Keratinocyte (primary cell): Measurements from ENCODE around the gene MOB1B. TPM values are rescaled to one million over a fixed set of nuclear protein-coding genes. Genes with fewer than 3 reads are reported as not detected.

Experiments
- DNase-seq: peaks from one replicate; pipeline ENCODE4 v3.0.0-alpha.2; 2011; ENCODE audit warnings: low read depth, missing footprints, low spot score
- FAIRE-seq: peaks from 2 replicates; lab custom pipeline; 2011; peaks lifted over from hg19 to GRCh38; lab: Jason Lieb, UNC
- H2AFZ ChIP-seq: 2 replicates; pipeline ENCODE4 v1.6.0; 2012; ENCODE audit warnings: low read length, control low read depth, inconsistent platforms; ENCODE audit not compliant: control insufficient read depth
- H3K27ac ChIP-seq: 2 replicates; pipeline ENCODE4 v1.5.1; 2011; ENCODE audit warnings: low read length; ENCODE audit not compliant: control insufficient read depth, insufficient read depth
- H3K27me3 ChIP-seq: 3 replicates; pipeline ENCODE4 v1.6.0; 2011; ENCODE audit warnings: low read length; ENCODE audit not compliant: control insufficient read depth, insufficient read depth; ENCODE audit errors: extremely low read depth
- H3K36me3 ChIP-seq, 2 experiments: 2 replicates in 1 of 2; 3 replicates in 1 of 2; pipeline ENCODE4 v1.5.1; 2011; ENCODE audit warnings: low read length in 2 of 2, mild to moderate bottlenecking in 1 of 2; ENCODE audit not compliant: control insufficient read depth in 2 of 2, insufficient read depth in 2 of 2; ENCODE audit errors: extremely low read depth in 1 of 2
- H3K4me1 ChIP-seq: 3 replicates; pipeline ENCODE4 v1.5.1; 2011; ENCODE audit warnings: low read length; ENCODE audit not compliant: control insufficient read depth, insufficient read depth; ENCODE audit errors: extremely low read depth
- H3K4me2 ChIP-seq: 3 replicates; pipeline ENCODE4 v1.6.0; 2011; ENCODE audit warnings: low read depth, low read length; ENCODE audit not compliant: control insufficient read depth, insufficient read depth; ENCODE audit errors: extremely low read depth
- H3K4me3 ChIP-seq, 3 experiments: fragments of 200-600 bp in 1 of 3; sonication (generic) in 1 of 3; 2 replicates in 2 of 3; 3 replicates in 1 of 3; pipeline ENCODE4 v1.5.1; 2011 to 2016; ENCODE audit warnings: low read length in 3 of 3, mild to moderate bottlenecking in 3 of 3, control low read depth in 2 of 3, inconsistent platforms in 1 of 3, low read depth in 1 of 3, mixed read lengths in 1 of 3, mixed run types in 1 of 3, moderate library complexity in 1 of 3; ENCODE audit not compliant: control insufficient read depth in 2 of 3, insufficient read depth in 2 of 3; ENCODE audit errors: extremely low read depth in 1 of 3
- H3K79me2 ChIP-seq: 2 replicates; pipeline ENCODE4 v1.6.0; 2012; ENCODE audit warnings: low read length; ENCODE audit not compliant: control insufficient read depth, insufficient read depth
- H3K9ac ChIP-seq: 3 replicates; pipeline ENCODE4 v1.6.0; 2011; ENCODE audit warnings: low read length; ENCODE audit not compliant: control insufficient read depth, insufficient read depth; ENCODE audit errors: extremely low read depth
- H3K9me1 ChIP-seq: 3 replicates; pipeline ENCODE4 v1.6.0; 2011; ENCODE audit warnings: low read length; ENCODE audit not compliant: control insufficient read depth, insufficient read depth; ENCODE audit errors: extremely low read depth
- H3K9me3 ChIP-seq: 2 replicates; pipeline ENCODE4 v1.5.1; 2012; ENCODE audit warnings: low read depth, low read length; ENCODE audit not compliant: control insufficient read depth
- H4K20me1 ChIP-seq: 3 replicates; pipeline ENCODE4 v1.6.0; 2011; ENCODE audit warnings: low read length; ENCODE audit not compliant: control insufficient read depth, insufficient read depth; ENCODE audit errors: extremely low read depth
- CTCF ChIP-seq, 3 experiments: IDR thresholded peaks in 1 of 3; conservative IDR thresholded peaks in 1 of 3; optimal IDR thresholded peaks in 1 of 3; 2 replicates in 2 of 3; 3 replicates in 1 of 3; pipeline versions ENCODE3 to v1.5.1; 2011; ENCODE audit warnings: low read length in 3 of 3, mild to moderate bottlenecking in 3 of 3, moderate library complexity in 2 of 3, control low read depth in 1 of 3, inconsistent platforms in 1 of 3; ENCODE audit not compliant: insufficient read depth in 2 of 3; ENCODE audit errors: extremely low read depth in 1 of 3
- EZH2 ChIP-seq: IDR thresholded peaks from one replicate; pipeline ENCODE4 v1.6.1; 2012; ENCODE audit warnings: inconsistent platforms, mild to moderate bottlenecking, low read length, moderate library complexity
- dilution Hi-C: fragments of 300-500 bp; cut with MboI; formaldehyde crosslinking; loops from one replicate; pipeline ENCODE4 v1.7.0; 2020; ENCODE audit warnings: low sequenced_read_pairs; ENCODE audit not compliant: extremely low pct_ligation_motif_present
- polyA plus RNA-seq, 5 experiments: library from polyadenylated mRNA; depleted of rRNA in 3 of 5; stranded (reverse) in 3 of 5; stranded (forward) in 1 of 5; unstranded in 1 of 5; fragments of >200 nt; gene quantifications; 1 replicate in 1 of 5; 2 replicates in 3 of 5; 3 replicates in 1 of 5; pipeline versions ENCODE4 v1.2.1 to v1.2.3, GENCODE V29; 2011 to 2012; ENCODE audit warnings: missing spikeins in 2 of 5, low read depth in 1 of 5, low replicate concordance in 1 of 5

MOB1B gene
- polyA plus RNA-seq, 1 donor (not counting 4 experiments of a cell fraction or from before 2014, with no cell fraction given), result 15.6 TPM

- Histone ChIP-seq H3K27ac (no peak overlapping the region), H2AFZ (no peak overlapping the region), H3K36me3 (no peaks in the 10 kb centered on the region), H3K27me3 (no peaks in the 10 kb centered on the region), H3K4me1 (peaks cover 15% of the 10 kb centered on the region), H3K79me2 (peaks cover 24% of the 10 kb centered on the region), H4K20me1 (no peaks in the 10 kb centered on the region), H3K9me3 (no peaks in the 10 kb centered on the region), H3K4me2 (no peak overlapping the region), H3K4me3 (no peak overlapping the region), H3K9me1 (no peaks in the 10 kb centered on the region), H3K9ac (no peak overlapping the region)
- FAIRE-seq, result no peak
- DNase-seq, result no peak
- dilution Hi-C loops, result no loop called here
- TF ChIP-seq EZH2 (no peak), CTCF (optimal IDR thresholded peaks at IDR 0.05 in 1 of 3, IDR thresholded peaks at IDR 0.05 in 1 of 3, conservative IDR thresholded peaks at IDR 0.05 in 1 of 3; ENCODE audit: extremely low read depth in 1 of 3, insufficient read depth in 2 of 3, low read length in 3 of 3) (no peak)
These were observed 89.4 kb downstream of the MOB1B start for GRCh38 chr4:70991596-70991995.

GRCh38 chr4:70992391-70992881 lies 90.3 kb downstream of the MOB1B start:
- TF ChIP-seq CTCF (optimal IDR thresholded peaks at IDR 0.05 in 1 of 3, IDR thresholded peaks at IDR 0.05 in 1 of 3, conservative IDR thresholded peaks at IDR 0.05 in 1 of 3; ENCODE audit: extremely low read depth in 1 of 3, insufficient read depth in 2 of 3, low read length in 3 of 3), result no peak
- no peak for TF ChIP-seq EZH2
- peaks cover 24% of the 10 kb centered on the region for H3K79me2 ChIP-seq
- no peaks in the 10 kb centered on the region for H3K27me3 ChIP-seq
- no peaks in the 10 kb centered on the region for H3K36me3 ChIP-seq
- H3K9me3 ChIP-seq, result no peaks in the 10 kb centered on the region
- H3K4me2 ChIP-seq, result peak overlapping the region; percentile 99
- peak overlapping the region; percentile 84 for H3K9ac ChIP-seq
- no peaks in the 10 kb centered on the region for H4K20me1 ChIP-seq
- H3K9me1 ChIP-seq, result no peaks in the 10 kb centered on the region
- FAIRE-seq (peak; percentile 44), DNase-seq (no peak)
- peaks cover 15% of the 10 kb centered on the region for H3K4me1 ChIP-seq
- dilution Hi-C loops, result no loop called here
- peak overlapping the region; percentile 88 for H3K27ac ChIP-seq
- H3K4me3 ChIP-seq, result peak overlapping the region; percentile 85 to 88 (median 86)
- peak overlapping the region; percentile 96 for H2AFZ ChIP-seq
